ENCODE results near the gene TIAL1. TPM values are rescaled to one million over a fixed set of nuclear protein-coding genes. Genes with fewer than 3 reads are reported as not detected.
A peak's percentile ranks its signal among the peaks of the same experiment; 100 is the strongest.

TIAL1 gene
- total and polyA plus RNA-seq, 10 donors, result 54.1 to 126 (median 112) TPM

- H3K27me3 ChIP-seq (replicated peaks in 1 of 7), result peaks cover 0 to 37% (median 0%) of the 10 kb centered on the region in 7 donors
- H3K36me3 ChIP-seq, result no peaks in the 10 kb centered on the region
- peak; percentile 94 for DNase-seq
- peak within 1 kb of the TSS; percentile 61 to 97 (median 84) for H3K4me3 ChIP-seq
- H3K9me3 ChIP-seq, result no peaks in the 10 kb centered on the region
- peak; percentile 76 to 86 (median 82) for TF ChIP-seq POLR2AphosphoS5 (IDR thresholded peaks at IDR 0.05)
- no peak for TF ChIP-seq CTCF (IDR thresholded peaks at IDR 0.05 in 8 of 11, conservative IDR thresholded peaks at IDR 0.05 in 3 of 11)
- intact Hi-C loops (cut with DNase I; ENCODE audit: low total_unique reads), result no loop called here
- H3K27ac ChIP-seq, result peak within 1 kb of the TSS; percentile 55 to 87 (median 74)
- WGBS, 5 donors, result 0 to 1% (median 0%) methylated on average over 45 to 76 of the region's 76 CpGs
- peaks cover 0 to 66% (median 51%) of the 10 kb centered on the region in 6 donors for H3K4me1 ChIP-seq
These were observed 54.3 kb downstream of the TIAL1 start, which contains the start of gene RGS10 for GRCh38 chr10:119542357-119542987. Gene RGS10 (minus strand): TSS chr10:119542719. CDS start chr10:119542638, 81 bp downstream.

- WGBS, 5 donors, result 12 to 27% (median 14%) methylated on average over 13 to 57 of the region's 57 CpGs
- H3K9me3 ChIP-seq, result no peaks in the 10 kb centered on the region
- H3K27me3 ChIP-seq (replicated peaks in 1 of 7), result peaks cover 0 to 37% (median 0%) of the 10 kb centered on the region in 7 donors
- H3K4me3 ChIP-seq, result peak overlapping the region; percentile 61 to 97 (median 84)
- intact Hi-C loops (cut with DNase I; ENCODE audit: low total_unique reads), result no loop called here
- peak; percentile 87 for DNase-seq
- peak overlapping the region; percentile 55 to 87 (median 74) for H3K27ac ChIP-seq
- peaks cover 0 to 74% (median 52%) of the 10 kb centered on the region in 6 donors for H3K4me1 ChIP-seq
- no peaks in the 10 kb centered on the region for H3K36me3 ChIP-seq
- TF ChIP-seq POLR2A (IDR thresholded peaks at IDR 0.05) (no peak), POLR2AphosphoS5 (IDR thresholded peaks at IDR 0.05) (peak in 1 of 3 donors; percentile 8)
These were observed 55.1 kb downstream of the TIAL1 start for GRCh38 chr10:119541459-119542356.

GRCh38 chr10:119541046-119541445, 55.7 kb downstream of the TIAL1 start:
- intact Hi-C loops (cut with DNase I; ENCODE audit: low total_unique reads), result no loop called here
- Histone ChIP-seq H3K36me3 (no peaks in the 10 kb centered on the region), H3K4me3 (peak overlapping the region in 7 of 8 donors; percentile 61 to 97 (median 86)), H3K27me3 (replicated peaks in 1 of 7) (peaks cover 0 to 37% (median 0%) of the 10 kb centered on the region in 7 donors), H3K4me1 (peaks cover 0 to 80% (median 55%) of the 10 kb centered on the region in 6 donors), H3K27ac (peak overlapping the region in 4 of 8 donors; percentile 3 to 87 (median 78)), H3K9me3 (no peaks in the 10 kb centered on the region)
- 58 to 69% (median 65%) methylated on average over 6 of the region's 6 CpGs for WGBS, 5 donors
- DNase-seq, result no peak
- TF ChIP-seq CTCF (IDR thresholded peaks at IDR 0.05 in 8 of 11, conservative IDR thresholded peaks at IDR 0.05 in 3 of 11) (no peak), POLR2AphosphoS5 (IDR thresholded peaks at IDR 0.05) (no peak), POLR2A (IDR thresholded peaks at IDR 0.05) (no peak)

DNA sequence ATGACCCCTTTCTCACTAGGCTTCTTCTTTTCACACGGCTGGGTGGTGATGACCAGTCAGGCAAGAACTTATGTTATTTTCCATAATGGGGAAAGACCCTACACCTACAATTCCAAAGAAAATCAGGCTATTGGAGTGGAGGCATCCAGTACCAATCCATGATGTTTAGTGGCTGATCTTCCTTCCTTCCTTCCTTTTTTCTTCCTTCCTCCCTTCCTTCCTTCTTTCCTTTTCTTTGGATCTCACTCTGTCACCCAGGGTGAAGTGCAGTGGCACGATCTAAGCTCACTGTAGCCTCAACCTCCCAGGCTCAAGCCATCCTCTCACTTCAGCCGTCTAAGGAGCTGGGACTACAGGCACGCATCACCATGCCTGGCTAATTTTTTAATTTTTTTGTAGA, 56.7 kb downstream of the TIAL1 start:
- H3K4me1 ChIP-seq, result peaks cover 0 to 90% (median 56%) of the 10 kb centered on the region in 6 donors
- intact Hi-C loops (cut with DNase I; ENCODE audit: low total_unique reads), result no loop called here
- no peak overlapping the region for H3K4me3 ChIP-seq
- H3K27ac ChIP-seq, result no peak overlapping the region
- no peaks in the 10 kb centered on the region for H3K36me3 ChIP-seq
- WGBS, 5 donors, result 80 to 94% (median 89%) methylated on average over 4 of the region's 4 CpGs
- no peak for DNase-seq
- no peaks in the 10 kb centered on the region for H3K9me3 ChIP-seq
- peaks cover 0 to 36% (median 0%) of the 10 kb centered on the region in 7 donors for H3K27me3 ChIP-seq (replicated peaks in 1 of 7)
- no peak for TF ChIP-seq CTCF (IDR thresholded peaks at IDR 0.05 in 8 of 11, conservative IDR thresholded peaks at IDR 0.05 in 3 of 11)
- no peak for TF ChIP-seq POLR2A (IDR thresholded peaks at IDR 0.05)
- no peak for TF ChIP-seq POLR2AphosphoS5 (IDR thresholded peaks at IDR 0.05)
